ENCODE data around the gene C1orf52. TPM values are rescaled to one million over a fixed set of nuclear protein-coding genes. Genes with fewer than 3 reads are reported as not detected.

Gene C1orf52
- total RNA-seq, 5 donors from 2014 or later (not counting 1 experiment from before 2014, with no cell fraction given) = 29.8 to 48.6 (median 39.3) TPM

DNA sequence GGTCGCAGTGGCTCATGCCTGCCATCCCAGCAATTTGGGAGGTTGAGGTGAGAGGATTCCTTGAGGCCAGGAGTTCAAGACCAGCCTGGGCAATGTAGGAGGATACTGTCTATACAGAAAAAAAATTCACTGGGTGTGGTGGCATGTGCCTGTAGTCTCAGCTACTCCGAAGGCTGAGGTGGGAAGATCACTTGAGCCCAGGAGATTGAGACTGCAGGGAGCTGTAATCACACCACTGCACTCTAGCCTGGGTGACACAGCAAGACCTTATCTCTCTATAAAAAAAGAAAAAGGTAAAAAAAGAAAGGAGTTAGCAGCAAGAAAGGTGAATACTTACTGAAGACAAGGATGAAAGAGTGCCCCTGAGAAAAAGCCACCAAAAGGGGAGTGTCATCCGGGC, 40.7 kb upstream of the C1orf52 start:
- no peak for ATAC-seq (replicated peaks in 1 of 4)
- POLR2A ChIA-PET = no interaction called here

DNA sequence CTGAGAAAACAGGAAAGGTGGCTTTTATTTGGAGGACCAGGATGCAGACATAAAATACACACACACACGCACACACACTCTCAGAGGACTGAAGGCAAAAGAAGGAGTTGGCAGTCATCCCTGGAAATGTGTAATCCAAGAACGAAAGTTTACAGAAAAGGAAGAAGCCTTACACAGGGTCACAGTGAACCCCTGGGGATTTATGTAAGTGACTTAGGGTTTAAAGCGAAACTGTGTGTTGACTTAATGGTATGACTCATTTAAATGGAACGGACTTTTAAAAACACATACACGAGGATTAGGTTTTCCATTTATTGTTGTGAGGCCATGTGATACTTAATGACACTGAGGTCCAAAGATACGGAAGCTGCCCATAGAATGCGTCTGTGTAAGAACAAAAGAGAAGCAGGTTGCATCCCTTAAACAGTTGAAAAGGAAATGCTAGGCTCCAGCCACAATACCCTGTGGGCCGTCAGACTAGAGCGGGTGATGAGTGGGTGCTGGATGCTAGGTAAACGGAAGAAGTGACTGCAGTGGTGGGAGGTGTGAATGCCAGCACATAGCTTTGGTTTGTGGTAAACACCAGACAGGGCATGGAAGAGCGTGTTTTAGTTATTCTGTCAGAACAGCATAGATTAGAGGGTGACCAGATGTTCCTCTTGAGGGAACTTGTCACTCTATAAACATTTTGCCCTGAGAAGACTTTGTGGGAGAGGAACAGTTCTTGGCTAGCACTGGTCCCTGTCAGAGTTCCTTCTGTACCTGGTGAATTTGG, 38.6 kb upstream of the C1orf52 start:
- Histone ChIP-seq H3K27ac (ENCODE audit: low read length) (peak overlapping the region; percentile 22), H3K36me3 (ENCODE audit: control insufficient read depth in 2 of 2, extremely low read depth in 1 of 2, insufficient read depth in 1 of 2, low read length in 1 of 2) (no peaks in the 10 kb centered on the region), H3K9me3 (no peaks in the 10 kb centered on the region), H3K4me3 (ENCODE audit: control insufficient read depth in 1 of 2, extremely low read depth in 1 of 2, low read length in 1 of 2) (peak overlapping the region in 1 of 2 donors; percentile 16), H3K4me1 (ENCODE audit: control insufficient read depth in 1 of 2, extremely low read depth in 1 of 2, insufficient read depth in 2 of 2, low read length in 2 of 2) (peaks cover 0 to 16% of the 10 kb centered on the region in 2 experiments), H3K27me3 (replicated peaks in 1 of 2; ENCODE audit: control insufficient read depth in 2 of 2, extremely low read depth in 1 of 2, insufficient read depth in 2 of 2, low read length in 1 of 2) (peaks cover 0 to 4% of the 10 kb centered on the region in 2 experiments)
- Mint-ChIP-seq H3K27me3 (no peaks in the 10 kb centered on the region), H3K27ac (peak overlapping the region; percentile 11 to 71), H3K36me3 (no peaks in the 10 kb centered on the region), H3K4me1 (peaks cover 17 to 25% (median 19%) of the 10 kb centered on the region in 3 donors), H3K4me3 (peak overlapping the region; percentile 11 to 56 (median 25)), H3K9me3 (no peaks in the 10 kb centered on the region)
- peak; percentile 82 to 98 (median 93) for ATAC-seq (replicated peaks in 1 of 4)
- 15% methylated on average over 5 of the region's 11 CpGs for WGBS (ENCODE audit: insufficient coverage)
- DNase-seq = peak in 34 of 35 experiments; percentile 8 to 77 (median 42)
- ChIA-PET POLR2A (interaction anchor here in 1 of 2 donors (1.7 kb wide), 1 partner anchor 21 kb away, joined by 5 read pairs; the partner anchor contains the start of gene BCL10), CTCF (interaction anchor here in 1 of 2 donors (0.5 to 1.5 kb wide), 4 partner anchors 11 to 864 kb away, joined by 3 to 6 read pairs (median 4); partner anchors contain the start of genes BCL10 and C1orf52)

More for the DNA sequence above, 40.7 kb upstream of the C1orf52 start:
- H3K9me3 Mint-ChIP-seq = no peaks in the 10 kb centered on the region
- H3K4me1 ChIP-seq (ENCODE audit: control insufficient read depth in 1 of 2, extremely low read depth in 1 of 2, insufficient read depth in 2 of 2, low read length in 2 of 2) = peaks cover 0 to 16% of the 10 kb centered on the region in 2 experiments
- no peaks in the 10 kb centered on the region for H3K9me3 ChIP-seq
- no peak for DNase-seq
- no peaks in the 10 kb centered on the region for H3K36me3 Mint-ChIP-seq
- H3K27me3 Mint-ChIP-seq = no peaks in the 10 kb centered on the region
- H3K4me3 ChIP-seq (ENCODE audit: control insufficient read depth in 1 of 2, extremely low read depth in 1 of 2, low read length in 1 of 2) = no peak overlapping the region
- H3K27ac Mint-ChIP-seq = no peak overlapping the region
- H3K36me3 ChIP-seq (ENCODE audit: control insufficient read depth in 2 of 2, extremely low read depth in 1 of 2, insufficient read depth in 1 of 2, low read length in 1 of 2) = no peaks in the 10 kb centered on the region
- CTCF ChIA-PET = no interaction called here
- peaks cover 0 to 6% of the 10 kb centered on the region in 2 experiments for H3K27me3 ChIP-seq (replicated peaks in 1 of 2; ENCODE audit: control insufficient read depth in 2 of 2, extremely low read depth in 1 of 2, insufficient read depth in 2 of 2, low read length in 1 of 2)
- WGBS (ENCODE audit: insufficient coverage) = 100% methylated on average over 1 of the region's 3 CpGs
- no peak overlapping the region for H3K27ac ChIP-seq (ENCODE audit: low read length)
- peaks cover 17 to 25% (median 19%) of the 10 kb centered on the region in 3 donors for H3K4me1 Mint-ChIP-seq
- no peak overlapping the region for H3K4me3 Mint-ChIP-seq

DNA sequence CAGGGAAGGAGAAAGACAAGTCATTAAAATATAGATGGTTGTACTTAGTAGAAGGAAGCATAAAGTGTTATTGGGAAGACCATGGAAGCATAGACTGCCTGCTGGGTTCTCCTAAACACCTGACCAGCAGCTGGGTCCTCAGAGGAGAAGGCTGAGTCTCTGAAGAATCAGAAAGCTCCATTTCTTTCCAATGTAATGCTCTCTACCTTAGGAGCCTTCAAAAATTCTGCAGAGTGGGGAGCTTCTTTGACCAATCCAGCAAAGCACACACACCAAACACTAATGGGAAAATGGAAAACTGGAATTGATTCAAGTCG, 38.0 kb upstream of the C1orf52 start:
- Mint-ChIP-seq H3K4me3 (peak overlapping the region in 1 of 3 donors; percentile 25), H3K4me1 (peaks cover 17 to 25% (median 19%) of the 10 kb centered on the region in 3 donors), H3K27me3 (peaks cover 0 to 4% of the 10 kb centered on the region in 2 donors), H3K36me3 (no peaks in the 10 kb centered on the region), H3K27ac (peak overlapping the region in 1 of 2 donors; percentile 13), H3K9me3 (no peaks in the 10 kb centered on the region)
- Histone ChIP-seq H3K27me3 (replicated peaks in 1 of 2; ENCODE audit: control insufficient read depth in 2 of 2, extremely low read depth in 1 of 2, insufficient read depth in 2 of 2, low read length in 1 of 2) (peaks cover 0 to 4% of the 10 kb centered on the region in 2 experiments), H3K4me1 (ENCODE audit: control insufficient read depth in 1 of 2, extremely low read depth in 1 of 2, insufficient read depth in 2 of 2, low read length in 2 of 2) (peaks cover 0 to 16% of the 10 kb centered on the region in 2 experiments), H3K27ac (ENCODE audit: low read length) (no peak overlapping the region), H3K36me3 (ENCODE audit: control insufficient read depth in 2 of 2, extremely low read depth in 1 of 2, insufficient read depth in 1 of 2, low read length in 1 of 2) (no peaks in the 10 kb centered on the region), H3K9me3 (no peaks in the 10 kb centered on the region), H3K4me3 (ENCODE audit: control insufficient read depth in 1 of 2, extremely low read depth in 1 of 2, low read length in 1 of 2) (no peak overlapping the region)
- ATAC-seq (replicated peaks in 1 of 4) = no peak
- DNase-seq = no peak
- ChIA-PET CTCF (interaction anchor here in 1 of 2 donors (0.5 to 1.0 kb wide), 4 partner anchors 11 to 864 kb away, joined by 3 to 5 read pairs (median 3); partner anchors contain the start of gene C1orf52), POLR2A (interaction anchor here in 1 of 2 donors (1.7 kb wide), 1 partner anchor 21 kb away, joined by 5 read pairs; the partner anchor contains the start of gene BCL10)
- WGBS (ENCODE audit: insufficient coverage) = no CpG with 5 or more reads among the region's 1 CpG

DNA sequence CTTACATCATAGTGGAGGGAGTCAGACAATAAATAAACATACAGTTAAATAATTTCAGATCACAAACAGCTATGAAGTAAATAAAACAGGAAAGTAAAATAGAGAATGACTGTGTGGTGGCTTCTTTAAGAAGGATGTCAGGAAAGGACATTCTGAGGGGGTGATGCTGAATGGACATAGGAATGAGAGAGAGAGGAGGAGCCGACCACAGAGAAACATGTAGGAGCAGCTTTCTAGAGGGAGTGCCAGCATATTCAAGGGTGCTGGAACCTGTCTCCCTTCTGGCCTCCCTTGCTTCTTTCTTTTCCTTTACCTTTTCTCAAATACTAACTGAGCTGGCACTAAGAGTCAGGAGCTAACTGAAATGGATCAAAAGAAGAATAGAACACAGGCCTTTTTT, 37.5 kb upstream of the C1orf52 start:
- Histone ChIP-seq H3K4me1 (ENCODE audit: control insufficient read depth in 1 of 2, extremely low read depth in 1 of 2, insufficient read depth in 2 of 2, low read length in 2 of 2) (peaks cover 0 to 16% of the 10 kb centered on the region in 2 experiments), H3K27ac (ENCODE audit: low read length) (no peak overlapping the region), H3K4me3 (ENCODE audit: control insufficient read depth in 1 of 2, extremely low read depth in 1 of 2, low read length in 1 of 2) (no peak overlapping the region), H3K9me3 (no peaks in the 10 kb centered on the region), H3K36me3 (ENCODE audit: control insufficient read depth in 2 of 2, extremely low read depth in 1 of 2, insufficient read depth in 1 of 2, low read length in 1 of 2) (no peaks in the 10 kb centered on the region), H3K27me3 (replicated peaks in 1 of 2; ENCODE audit: control insufficient read depth in 2 of 2, extremely low read depth in 1 of 2, insufficient read depth in 2 of 2, low read length in 1 of 2) (no peaks in the 10 kb centered on the region)
- Mint-ChIP-seq H3K36me3 (no peaks in the 10 kb centered on the region), H3K27ac (no peak overlapping the region), H3K4me1 (peaks cover 17 to 25% (median 19%) of the 10 kb centered on the region in 3 donors), H3K27me3 (peaks cover 0 to 6% of the 10 kb centered on the region in 2 donors), H3K9me3 (no peaks in the 10 kb centered on the region), H3K4me3 (no peak overlapping the region)
- no peak for DNase-seq
- POLR2A ChIA-PET = interaction anchor here in 1 of 2 donors (0.6 to 1.7 kb wide), 2 partner anchors 20 kb away, joined by 3 to 5 read pairs; partner anchors contain the start of gene BCL10
- no CpG with 5 or more reads among the region's 1 CpG for WGBS (ENCODE audit: insufficient coverage)
- CTCF ChIA-PET = interaction anchor here in 1 of 2 donors (0.6 to 1.0 kb wide), 3 partner anchors 12 to 582 kb away, joined by 3 to 5 read pairs (median 3); partner anchors contain the start of gene C1orf52
- ATAC-seq (replicated peaks in 1 of 4) = no peak

DNA sequence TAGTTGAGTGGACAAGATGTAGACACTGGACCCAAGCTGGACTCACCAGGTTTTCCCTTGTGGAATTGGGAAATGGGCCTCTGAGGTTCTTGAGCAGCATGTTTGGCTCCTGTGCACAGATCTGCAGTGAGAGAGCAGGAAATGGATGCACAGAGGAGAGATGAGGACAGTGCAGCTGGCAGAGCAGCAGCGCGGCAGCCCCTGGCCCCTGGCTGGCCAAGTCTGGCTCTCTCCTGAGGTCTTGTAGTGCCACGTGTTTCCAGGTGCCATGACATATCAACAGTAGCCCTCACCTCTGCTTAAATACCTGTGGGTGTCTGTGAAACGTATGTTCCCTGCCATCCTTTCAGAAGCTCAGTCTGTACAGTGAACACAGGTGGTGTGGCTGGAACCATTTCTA, 36.2 kb upstream of the C1orf52 start:
- CTCF ChIA-PET = interaction anchor here in 1 of 2 donors (0.7 kb wide), 1 partner anchor 8 kb away, joined by 4 read pairs; no protein-coding TSS in a partner anchor
- POLR2A ChIA-PET = no interaction called here

DNA sequence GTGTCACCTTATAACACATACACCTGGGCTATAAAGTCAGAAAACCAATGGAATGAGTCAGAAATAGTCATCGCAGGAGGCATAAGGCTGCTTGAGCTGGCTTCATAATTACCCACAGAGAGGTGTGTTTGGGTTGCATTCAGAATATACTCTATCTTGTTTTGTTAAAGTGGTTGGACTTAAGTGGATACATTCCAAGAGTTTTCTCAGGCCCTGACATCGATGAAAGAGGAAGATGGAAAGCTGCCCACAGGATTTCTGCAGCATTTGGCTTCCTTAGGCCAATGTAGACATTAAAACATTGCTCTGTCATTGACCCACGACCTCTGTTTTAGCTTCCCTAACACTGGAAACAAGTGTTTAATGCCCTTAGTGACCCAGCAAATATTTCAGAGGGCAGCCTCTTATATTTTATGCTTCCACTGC, 35.6 kb upstream of the C1orf52 start:
- POLR2A ChIA-PET = no interaction called here
- Histone ChIP-seq H3K9me3 (no peaks in the 10 kb centered on the region), H3K27ac (ENCODE audit: low read length) (no peak overlapping the region), H3K4me3 (ENCODE audit: control insufficient read depth in 1 of 2, extremely low read depth in 1 of 2, low read length in 1 of 2) (no peak overlapping the region), H3K27me3 (replicated peaks in 1 of 2; ENCODE audit: control insufficient read depth in 2 of 2, extremely low read depth in 1 of 2, insufficient read depth in 2 of 2, low read length in 1 of 2) (no peaks in the 10 kb centered on the region), H3K4me1 (ENCODE audit: control insufficient read depth in 1 of 2, extremely low read depth in 1 of 2, insufficient read depth in 2 of 2, low read length in 2 of 2) (peaks cover 0 to 16% of the 10 kb centered on the region in 2 experiments), H3K36me3 (ENCODE audit: control insufficient read depth in 2 of 2, extremely low read depth in 1 of 2, insufficient read depth in 1 of 2, low read length in 1 of 2) (no peaks in the 10 kb centered on the region)
- Mint-ChIP-seq H3K4me3 (no peak overlapping the region), H3K9me3 (no peaks in the 10 kb centered on the region), H3K27ac (no peak overlapping the region), H3K4me1 (peaks cover 17 to 25% (median 19%) of the 10 kb centered on the region in 3 donors), H3K27me3 (peaks cover 0 to 6% of the 10 kb centered on the region in 2 donors), H3K36me3 (no peaks in the 10 kb centered on the region)
- no peak for ATAC-seq (replicated peaks in 1 of 4)
- 55% methylated on average over 2 of the region's 3 CpGs for WGBS (ENCODE audit: insufficient coverage)
- CTCF ChIA-PET = no interaction called here
- no peak for DNase-seq

More for the DNA sequence above, 36.2 kb upstream of the C1orf52 start:
- 96% methylated on average over 4 of the region's 4 CpGs for WGBS (ENCODE audit: insufficient coverage)
- no peaks in the 10 kb centered on the region for H3K36me3 Mint-ChIP-seq
- no peak for ATAC-seq (replicated peaks in 1 of 4)
- peaks cover 17 to 25% (median 19%) of the 10 kb centered on the region in 3 donors for H3K4me1 Mint-ChIP-seq
- H3K4me3 ChIP-seq (ENCODE audit: control insufficient read depth in 1 of 2, extremely low read depth in 1 of 2, low read length in 1 of 2) = no peak overlapping the region
- no peaks in the 10 kb centered on the region for H3K27me3 ChIP-seq (replicated peaks in 1 of 2; ENCODE audit: control insufficient read depth in 2 of 2, extremely low read depth in 1 of 2, insufficient read depth in 2 of 2, low read length in 1 of 2)
- no peak for DNase-seq
- H3K9me3 ChIP-seq = no peaks in the 10 kb centered on the region
- H3K9me3 Mint-ChIP-seq = no peaks in the 10 kb centered on the region
- H3K27ac Mint-ChIP-seq = no peak overlapping the region
- no peak overlapping the region for H3K4me3 Mint-ChIP-seq
- peaks cover 0 to 16% of the 10 kb centered on the region in 2 experiments for H3K4me1 ChIP-seq (ENCODE audit: control insufficient read depth in 1 of 2, extremely low read depth in 1 of 2, insufficient read depth in 2 of 2, low read length in 2 of 2)
- peaks cover 0 to 6% of the 10 kb centered on the region in 2 donors for H3K27me3 Mint-ChIP-seq
- no peak overlapping the region for H3K27ac ChIP-seq (ENCODE audit: low read length)
- no peaks in the 10 kb centered on the region for H3K36me3 ChIP-seq (ENCODE audit: control insufficient read depth in 2 of 2, extremely low read depth in 1 of 2, insufficient read depth in 1 of 2, low read length in 1 of 2)
